Smooth muscle cell (in vitro differentiated cells): ENCODE data around the gene CYP26B1. TPM values are rescaled to one million over a fixed set of nuclear protein-coding genes. Genes with fewer than 3 reads are reported as not detected.
A peak's percentile ranks its signal among the peaks of the same experiment; 100 is the strongest.

Source experiments
- DNase-seq: peaks from one replicate; lab custom pipeline; 2025; ENCODE audit not compliant: unreplicated experiment; lab: John Stamatoyannopoulos, UW
- H2AFZ ChIP-seq: fragments of 200-600 bp; sonication (generic); 2 replicates; pipeline ENCODE4 v1.6.0; 2016; ENCODE audit warnings: antibody characterized with exemption, low read depth, mild to moderate bottlenecking
- H3F3A ChIP-seq: fragments of 200-600 bp; sonication (generic); 2 replicates; pipeline ENCODE4 v1.6.0; 2017; ENCODE audit warnings: antibody characterized with exemption, low read depth
- H3K27ac ChIP-seq: fragments of 200-600 bp; sonication (generic); 2 replicates; pipeline ENCODE4 v1.5.1; 2016; ENCODE audit warnings: low read depth, mild to moderate bottlenecking
- H3K27me3 ChIP-seq: fragments of 200-600 bp; sonication (generic); 2 replicates; pipeline ENCODE4 v1.6.1; 2016; ENCODE audit warnings: low read depth, mild to moderate bottlenecking
- H3K36me3 ChIP-seq: fragments of 200-600 bp; sonication (generic); 2 replicates; pipeline ENCODE4 v1.5.1; 2016; ENCODE audit warnings: low read depth
- H3K4me1 ChIP-seq: fragments of 200-600 bp; sonication (generic); 2 replicates; pipeline ENCODE4 v1.5.1; 2016; ENCODE audit warnings: low read depth
- H3K4me2 ChIP-seq: fragments of 200-600 bp; sonication (generic); 2 replicates; pipeline ENCODE4 v1.6.0; 2016; ENCODE audit warnings: mild to moderate bottlenecking
- H3K4me3 ChIP-seq: fragments of 200-600 bp; sonication (generic); 2 replicates; pipeline ENCODE4 v1.5.1; 2016; ENCODE audit warnings: mild to moderate bottlenecking
- H3K79me2 ChIP-seq: fragments of 200-600 bp; sonication (generic); 2 replicates; pipeline ENCODE4 v1.6.0; 2016; ENCODE audit warnings: low read depth, mild to moderate bottlenecking
- H3K9ac ChIP-seq: fragments of 200-600 bp; sonication (generic); 2 replicates; pipeline ENCODE4 v1.6.0; 2016; ENCODE audit warnings: low read depth
- H3K9me3 ChIP-seq: fragments of 200-600 bp; sonication (generic); replicated peaks from 2 replicates; pipeline ENCODE4 v1.5.1; 2016; ENCODE audit warnings: low read depth
- H4K20me1 ChIP-seq: fragments of 200-600 bp; sonication (generic); 2 replicates; pipeline ENCODE4 v1.6.0; 2016; ENCODE audit warnings: low read depth
- WGBS: methylation state at CpG from one replicate; pipeline ENCODE4 v1.1.7; 2016; ENCODE audit warnings: low lambda C conversion rate; 5-methylcytosine and 5-hydroxymethylcytosine counted together
- polyA plus RNA-seq: library from polyadenylated mRNA; unstranded; fragments of >200 nt; fragmentation: Nextera tagmentation; extraction: Ambion mirVana; gene quantifications from 2 replicates; pipeline ENCODE4 v1.2.1, GENCODE V29; 2016
- total RNA-seq: library from RNA; depleted of rRNA; stranded (reverse); fragments of >200 nt; gene quantifications from 2 replicates; pipeline ENCODE4 v1.2.3, GENCODE V29; 2014
- TF ChIP-seq, protein P1 (sequence below): fragments of 200-600 bp; sonication (generic); IDR thresholded peaks from 2 replicates; pipeline ENCODE4 v1.5.1; 2017; ENCODE audit warnings: borderline replicate concordance, mild to moderate bottlenecking, antibody characterized with exemption; ENCODE audit not compliant: insufficient read depth, poor library complexity, severe bottlenecking

CYP26B1 gene, protein sequence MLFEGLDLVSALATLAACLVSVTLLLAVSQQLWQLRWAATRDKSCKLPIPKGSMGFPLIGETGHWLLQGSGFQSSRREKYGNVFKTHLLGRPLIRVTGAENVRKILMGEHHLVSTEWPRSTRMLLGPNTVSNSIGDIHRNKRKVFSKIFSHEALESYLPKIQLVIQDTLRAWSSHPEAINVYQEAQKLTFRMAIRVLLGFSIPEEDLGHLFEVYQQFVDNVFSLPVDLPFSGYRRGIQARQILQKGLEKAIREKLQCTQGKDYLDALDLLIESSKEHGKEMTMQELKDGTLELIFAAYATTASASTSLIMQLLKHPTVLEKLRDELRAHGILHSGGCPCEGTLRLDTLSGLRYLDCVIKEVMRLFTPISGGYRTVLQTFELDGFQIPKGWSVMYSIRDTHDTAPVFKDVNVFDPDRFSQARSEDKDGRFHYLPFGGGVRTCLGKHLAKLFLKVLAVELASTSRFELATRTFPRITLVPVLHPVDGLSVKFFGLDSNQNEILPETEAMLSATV
- total RNA-seq (1.1 and 2.4 TPM in 2 replicates), polyA plus RNA-seq (0.48 and 0.93 TPM in 2 replicates)

- Histone ChIP-seq H3F3A (no peaks in the 10 kb centered on the region), H3K9me3 (no peaks in the 10 kb centered on the region), H4K20me1 (no peaks in the 10 kb centered on the region), H3K9ac (no peak within 1 kb of the TSS), H3K27ac (no peak within 1 kb of the TSS), H3K79me2 (no peaks in the 10 kb centered on the region), H3K4me2 (peak within 1 kb of the TSS; percentile 91), H3K4me3 (peak within 1 kb of the TSS; percentile 54), H2AFZ (no peak within 1 kb of the TSS), H3K27me3 (peaks cover 86% of the 10 kb centered on the region), H3K4me1 (peaks cover 61% of the 10 kb centered on the region), H3K36me3 (no peaks in the 10 kb centered on the region)
- TF ChIP-seq, protein P1, sequence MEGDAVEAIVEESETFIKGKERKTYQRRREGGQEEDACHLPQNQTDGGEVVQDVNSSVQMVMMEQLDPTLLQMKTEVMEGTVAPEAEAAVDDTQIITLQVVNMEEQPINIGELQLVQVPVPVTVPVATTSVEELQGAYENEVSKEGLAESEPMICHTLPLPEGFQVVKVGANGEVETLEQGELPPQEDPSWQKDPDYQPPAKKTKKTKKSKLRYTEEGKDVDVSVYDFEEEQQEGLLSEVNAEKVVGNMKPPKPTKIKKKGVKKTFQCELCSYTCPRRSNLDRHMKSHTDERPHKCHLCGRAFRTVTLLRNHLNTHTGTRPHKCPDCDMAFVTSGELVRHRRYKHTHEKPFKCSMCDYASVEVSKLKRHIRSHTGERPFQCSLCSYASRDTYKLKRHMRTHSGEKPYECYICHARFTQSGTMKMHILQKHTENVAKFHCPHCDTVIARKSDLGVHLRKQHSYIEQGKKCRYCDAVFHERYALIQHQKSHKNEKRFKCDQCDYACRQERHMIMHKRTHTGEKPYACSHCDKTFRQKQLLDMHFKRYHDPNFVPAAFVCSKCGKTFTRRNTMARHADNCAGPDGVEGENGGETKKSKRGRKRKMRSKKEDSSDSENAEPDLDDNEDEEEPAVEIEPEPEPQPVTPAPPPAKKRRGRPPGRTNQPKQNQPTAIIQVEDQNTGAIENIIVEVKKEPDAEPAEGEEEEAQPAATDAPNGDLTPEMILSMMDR: no peak
- DNase-seq: no peak
- WGBS: under 1% methylated on average over 41 of the region's 69 CpGs
These were observed at the start of gene CYP26B1 for GRCh38 chr2:72147303-72147971. Gene CYP26B1 (minus strand): TSS chr2:72147862. CDS start chr2:72147834, 28 bp downstream.

DNA sequence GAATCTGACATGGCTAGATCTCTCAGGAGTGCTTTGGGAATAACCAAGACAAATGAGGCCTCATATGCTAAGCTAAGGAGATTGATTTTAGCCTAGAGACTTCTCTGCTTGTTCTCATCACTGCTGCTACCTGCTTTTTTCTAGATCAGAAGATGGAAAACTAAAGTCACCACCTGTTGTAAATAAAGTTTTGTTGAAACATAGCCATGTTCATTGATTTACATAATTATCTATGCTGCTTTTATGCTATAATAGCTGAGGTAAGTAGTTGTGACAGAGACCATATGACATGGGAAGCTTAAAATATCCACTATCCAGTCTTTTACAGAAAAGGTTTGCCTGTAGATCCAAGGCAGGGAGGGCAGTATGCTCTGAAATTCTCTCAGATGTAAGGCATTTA is 46.1 kb upstream of the CYP26B1 start:
- H3K9ac ChIP-seq: no peak overlapping the region
- DNase-seq: no peak
- no peaks in the 10 kb centered on the region for H3K27me3 ChIP-seq
- H3K4me3 ChIP-seq: no peak overlapping the region
- peaks cover 3% of the 10 kb centered on the region for H4K20me1 ChIP-seq
- no peak overlapping the region for H2AFZ ChIP-seq
- TF ChIP-seq, protein P1: no peak
- H3F3A ChIP-seq: no peaks in the 10 kb centered on the region
- no peak overlapping the region for H3K4me2 ChIP-seq
- H3K79me2 ChIP-seq: no peaks in the 10 kb centered on the region
- no peaks in the 10 kb centered on the region for H3K9me3 ChIP-seq
- no peaks in the 10 kb centered on the region for H3K4me1 ChIP-seq
- H3K36me3 ChIP-seq: no peaks in the 10 kb centered on the region
- H3K27ac ChIP-seq: no peak overlapping the region

DNA sequence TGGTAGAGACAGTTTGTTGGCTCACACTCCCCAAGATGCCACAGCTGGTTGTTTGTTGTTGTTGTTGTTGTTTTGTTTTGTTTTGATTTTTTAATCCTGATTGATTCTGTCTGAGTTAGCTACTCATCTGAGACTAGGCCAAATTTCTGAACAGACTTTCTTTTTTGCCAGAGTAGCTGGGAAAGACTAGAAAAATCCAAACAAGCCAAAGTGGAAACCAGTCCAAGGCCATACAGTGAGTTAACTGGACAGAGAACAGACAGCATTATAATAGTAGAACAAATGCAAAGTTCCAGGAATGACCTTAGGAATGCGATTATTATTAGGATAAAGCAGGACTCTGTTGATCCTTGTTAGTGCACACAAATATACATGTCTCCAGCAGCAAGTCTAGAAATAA is 43.8 kb upstream of the CYP26B1 start:
- Histone ChIP-seq H2AFZ (no peak overlapping the region), H3K9me3 (no peaks in the 10 kb centered on the region), H3K27me3 (no peaks in the 10 kb centered on the region), H3F3A (no peaks in the 10 kb centered on the region), H3K9ac (no peak overlapping the region), H3K27ac (no peak overlapping the region), H4K20me1 (no peaks in the 10 kb centered on the region), H3K4me2 (no peak overlapping the region), H3K36me3 (no peaks in the 10 kb centered on the region), H3K4me1 (no peaks in the 10 kb centered on the region), H3K4me3 (no peak overlapping the region), H3K79me2 (no peaks in the 10 kb centered on the region)
- TF ChIP-seq, protein P1: no peak
- WGBS: 96% methylated on average over 1 of the region's 1 CpG
- no peak for DNase-seq
